Dedifferentiated amniotic fluid mesenchymal stem cell (primary cell): Measurements from ENCODE around the gene PCDHGA2.
"Not testable (repeated sequence)": the region's sequence is repeated elsewhere in the genome, so short reads cannot be mapped to it uniquely, and the experiment has no call there.

Experiments used
- DNase-seq: peaks from one replicate; pipeline ENCODE4 v3.0.0-alpha.2; 2016; ENCODE audit errors: extremely low spot score

PCDHGA2 gene

DNA sequence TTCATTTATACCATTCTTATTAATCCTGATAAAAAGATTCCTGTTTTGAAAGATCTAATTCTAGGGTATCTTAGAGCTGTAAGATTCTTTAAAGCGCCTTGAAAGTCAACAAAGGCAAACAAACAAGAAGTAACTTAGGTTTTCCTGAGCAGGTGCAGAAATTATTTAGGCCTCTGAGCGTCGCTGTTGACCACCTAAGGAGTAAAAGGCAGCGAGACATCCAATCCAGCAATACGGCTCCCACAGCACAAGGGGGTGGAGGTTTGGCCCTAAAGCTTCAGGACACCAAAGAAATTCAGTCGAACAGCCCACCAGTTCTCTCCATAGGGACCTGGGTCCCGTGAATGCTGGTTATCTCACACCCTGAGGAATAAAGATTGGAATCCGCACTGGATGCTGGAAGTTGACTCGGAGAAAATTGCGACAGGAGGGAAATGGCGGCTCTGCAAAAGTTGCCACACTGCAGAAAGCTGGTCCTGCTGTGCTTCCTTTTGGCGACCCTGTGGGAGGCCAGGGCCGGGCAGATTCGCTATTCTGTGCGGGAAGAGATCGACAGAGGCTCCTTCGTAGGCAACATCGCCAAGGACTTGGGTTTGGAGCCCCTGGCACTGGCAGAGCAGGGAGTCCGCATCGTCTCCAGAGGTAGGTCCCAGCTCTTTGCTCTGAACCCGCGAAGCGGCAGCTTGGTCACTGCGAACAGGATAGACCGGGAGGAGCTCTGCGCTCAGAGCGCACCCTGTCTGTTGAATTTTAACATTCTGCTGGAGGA lies at the start of gene PCDHGA2:
Gene PCDHGA2 (plus strand): TSS at position 223 of the 769 bp plus-strand sequence.
- no peak for DNase-seq

GRCh38 chr5:141298376-141298775 lies 40.2 kb upstream of the PCDHGA2 start:
- DNase-seq, result no peak

DNA sequence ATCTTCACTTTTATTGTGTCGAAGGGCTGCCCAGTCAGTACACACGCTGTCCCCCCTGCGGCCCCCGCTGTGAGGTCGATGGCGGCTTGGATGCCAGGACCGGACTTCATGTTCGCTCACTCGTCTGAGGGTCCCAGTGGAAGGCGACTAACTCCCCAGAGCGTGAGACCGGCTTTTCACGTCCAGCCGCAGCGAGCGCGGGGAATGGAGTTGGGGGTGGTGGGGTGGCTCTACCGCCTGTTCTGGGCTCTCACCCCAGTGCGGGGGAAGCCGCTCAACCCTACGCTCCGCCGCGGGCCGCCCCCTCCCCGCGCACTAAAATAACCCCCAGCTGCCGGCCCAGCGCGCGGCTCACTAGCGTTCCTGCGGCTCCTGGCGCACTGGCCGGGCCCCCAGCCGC lies 34.8 kb upstream of the PCDHGA2 start, which contains the start of gene SLC25A2:
Gene SLC25A2 (minus strand): TSS at position 294 of the 400 bp plus-strand sequence. CDS start 184 bp downstream, at position 110.
- no peak for DNase-seq

- DNase-seq, result no peak
Measured at GRCh38 chr5:141306630-141307029, 31.9 kb upstream of the PCDHGA2 start.

DNA sequence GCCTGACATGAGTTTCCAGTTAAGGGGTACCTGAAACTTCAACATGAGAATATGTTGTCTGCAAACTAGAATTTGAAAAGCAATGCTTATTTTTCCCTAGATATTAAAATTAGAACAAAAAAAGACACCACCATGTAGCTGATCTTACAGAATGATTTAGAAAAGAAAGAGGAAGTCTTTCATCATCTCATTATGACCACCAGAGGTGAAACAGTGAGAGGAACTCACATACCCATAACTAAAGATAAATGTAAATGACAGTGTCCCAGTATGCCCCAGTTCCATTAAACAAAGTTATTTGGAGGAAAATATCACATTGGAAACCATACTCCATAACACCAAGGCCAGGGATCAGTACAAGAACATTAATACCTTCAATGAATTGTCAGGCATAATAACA lies 24.8 kb upstream of the PCDHGA2 start:
- DNase-seq, result no peak

- DNase-seq, result not testable (repeated sequence)
Measured at GRCh38 chr5:141316963-141317362, 21.6 kb upstream of the PCDHGA2 start.

GRCh38 chr5:141319202-141319601 lies 19.4 kb upstream of the PCDHGA2 start:
- no peak for DNase-seq

- DNase-seq, result no peak
Measured at GRCh38 chr5:141319699-141320098, 18.9 kb upstream of the PCDHGA2 start.

GRCh38 chr5:141320225-141321169 lies 18.1 kb upstream of the PCDHGA2 start, which contains the start of gene TAF7:
TAF7 (minus strand) TSS chr5:141320784; CDS start chr5:141320044, 740 bp downstream.
- DNase-seq, result peak; percentile 97

DNA sequence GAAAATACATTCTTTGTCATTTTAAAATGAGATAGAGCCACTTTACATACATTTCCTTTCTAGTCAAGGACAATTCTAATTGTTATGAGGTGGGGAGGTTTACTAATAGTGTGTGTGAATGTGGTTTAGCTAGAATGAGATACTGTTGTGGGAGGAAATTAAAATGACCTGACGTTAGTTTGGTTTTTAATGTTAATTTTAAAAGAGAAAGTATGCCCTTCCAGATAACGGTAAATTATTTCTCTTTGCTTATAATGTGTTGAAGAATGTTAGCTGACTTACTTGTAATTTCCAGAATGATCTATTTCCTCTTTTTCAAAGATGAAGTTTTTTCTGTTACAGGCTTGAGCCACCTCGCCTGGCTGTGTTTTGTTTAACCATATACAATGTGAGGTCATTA lies 16.3 kb upstream of the PCDHGA2 start:
- DNase-seq, result no peak

DNA sequence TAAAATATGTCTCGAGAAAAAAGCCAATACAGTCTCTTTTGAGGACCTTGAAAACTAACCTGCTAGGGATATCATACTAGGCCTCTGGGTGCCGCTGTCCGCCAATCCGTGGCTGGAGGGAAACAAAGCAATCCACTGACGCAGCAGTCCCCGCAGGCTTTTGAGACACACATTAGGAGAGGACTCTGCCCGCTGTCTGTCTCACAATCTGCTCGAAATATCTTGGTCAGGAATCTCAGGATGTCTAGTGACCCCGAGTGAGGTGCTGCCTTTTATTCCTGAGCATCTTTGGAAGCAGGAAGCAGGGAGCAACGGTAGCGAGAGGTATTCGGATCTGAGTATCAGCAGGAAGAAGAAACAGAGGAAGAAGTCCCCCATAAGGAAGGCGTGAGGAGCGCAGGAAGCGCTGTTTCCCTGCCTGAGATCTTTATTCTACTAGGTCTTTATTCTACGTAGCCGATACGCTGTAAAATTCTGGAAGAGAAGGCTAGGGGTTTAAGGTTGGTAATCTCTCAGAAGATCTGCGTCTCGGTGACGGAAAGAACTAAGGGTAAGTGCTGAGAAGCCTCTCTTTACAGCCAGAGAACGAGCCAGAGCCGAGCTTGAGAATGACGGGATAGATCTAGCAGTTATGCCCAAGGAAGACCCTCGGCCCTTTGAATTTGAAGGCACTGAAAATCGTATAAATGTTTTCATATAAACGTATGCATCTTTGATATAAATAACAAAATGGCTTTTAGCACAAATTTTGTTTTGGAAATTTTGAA lies 12.3 kb upstream of the PCDHGA2 start:
- peak; percentile 82 for DNase-seq

GRCh38 chr5:141328231-141328630 lies 10.3 kb upstream of the PCDHGA2 start:
- DNase-seq, result no peak

DNA sequence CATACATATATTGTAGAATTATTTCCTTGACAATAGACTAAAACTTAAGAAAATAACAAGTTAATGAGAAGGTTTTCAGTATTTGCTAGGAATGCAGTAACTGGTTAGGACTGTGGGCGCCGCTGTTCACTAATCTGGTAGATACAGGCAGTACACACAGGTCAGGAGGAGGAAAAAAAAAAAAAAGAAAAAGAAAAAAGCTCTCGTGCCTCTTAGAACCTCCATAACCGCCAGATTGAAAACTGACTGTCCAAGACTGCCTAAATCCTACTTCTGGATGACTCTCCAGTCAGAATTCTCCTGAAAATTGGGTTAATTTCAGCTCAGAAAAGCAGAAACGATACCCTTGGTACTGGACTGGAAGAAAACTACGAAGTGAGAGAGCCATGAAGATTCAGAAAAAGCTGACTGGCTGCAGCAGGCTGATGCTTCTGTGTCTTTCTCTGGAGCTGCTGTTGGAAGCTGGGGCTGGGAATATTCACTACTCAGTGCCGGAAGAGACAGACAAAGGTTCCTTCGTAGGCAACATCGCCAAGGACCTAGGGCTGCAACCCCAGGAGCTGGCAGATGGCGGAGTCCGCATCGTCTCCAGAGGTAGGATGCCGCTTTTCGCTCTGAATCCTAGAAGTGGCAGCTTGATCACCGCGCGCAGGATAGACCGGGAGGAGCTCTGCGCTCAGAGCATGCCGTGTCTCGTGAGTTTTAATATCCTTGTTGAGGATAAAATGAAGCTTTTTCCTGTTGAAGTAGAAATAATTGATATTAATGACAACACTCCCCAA lies 8.1 kb upstream of the PCDHGA2 start, which contains the start of gene PCDHGA1:
Gene PCDHGA1 (plus strand): TSS at position 216 of the 782 bp plus-strand sequence.
- peak; percentile 31 for DNase-seq

GRCh38 chr5:141332571-141332970 lies 6.0 kb upstream of the PCDHGA2 start:
- DNase-seq, result not testable (repeated sequence)

DNA sequence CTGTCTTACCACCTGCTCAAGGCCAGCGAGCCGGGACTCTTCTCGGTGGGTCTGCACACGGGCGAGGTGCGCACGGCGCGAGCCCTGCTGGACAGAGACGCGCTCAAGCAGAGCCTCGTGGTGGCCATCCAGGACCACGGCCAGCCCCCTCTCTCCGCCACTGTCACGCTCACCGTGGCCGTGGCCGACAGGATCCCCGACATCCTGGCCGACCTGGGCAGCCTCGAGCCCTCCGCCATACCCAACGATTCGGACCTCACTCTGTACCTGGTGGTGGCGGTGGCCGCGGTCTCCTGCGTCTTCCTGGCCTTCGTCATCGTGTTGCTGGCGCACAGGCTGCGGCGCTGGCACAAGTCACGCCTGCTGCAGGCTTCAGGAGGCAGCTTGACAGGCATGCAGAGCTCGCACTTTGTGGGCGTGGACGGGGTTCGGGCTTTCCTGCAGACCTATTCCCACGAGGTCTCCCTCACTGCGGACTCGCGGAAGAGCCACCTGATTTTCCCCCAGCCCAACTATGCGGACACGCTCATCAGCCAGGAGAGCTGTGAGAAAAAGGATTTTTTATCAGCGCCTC lies 2.3 kb downstream of the PCDHGA2 start:
- DNase-seq, result not testable (repeated sequence)

GRCh38 chr5:141342773-141343172 lies 4.2 kb downstream of the PCDHGA2 start:
- no peak for DNase-seq

GRCh38 chr5:141343242-141343952 lies 4.8 kb downstream of the PCDHGA2 start, which contains the start of gene PCDHGA3:
PCDHGA3 (plus strand) TSS chr5:141343829; CDS start chr5:141344034, 205 bp downstream.
- DNase-seq, result no peak

- DNase-seq, result no peak
Measured at GRCh38 chr5:141343953-141344463, 5.4 kb downstream of the PCDHGA2 start.

DNA sequence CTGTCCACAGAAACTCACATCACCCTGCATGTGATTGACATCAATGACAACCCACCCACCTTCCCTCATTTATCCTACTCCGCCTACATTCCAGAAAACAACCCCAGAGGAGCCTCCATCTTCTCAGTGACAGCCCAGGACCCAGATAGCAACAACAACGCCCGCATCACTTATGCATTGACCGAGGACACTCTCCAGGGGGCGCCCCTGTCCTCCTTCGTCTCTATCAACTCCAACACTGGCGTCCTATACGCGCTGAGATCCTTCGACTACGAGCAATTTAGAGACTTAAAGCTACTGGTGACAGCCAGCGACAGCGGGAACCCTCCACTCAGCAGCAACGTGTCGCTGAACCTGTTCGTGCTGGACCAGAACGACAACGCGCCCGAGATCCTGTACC lies 6.8 kb downstream of the PCDHGA2 start:
- no peak for DNase-seq
